Mesothelial cell of epicardium (in vitro differentiated cells): Measurements from ENCODE around the gene P3H2. TPM values are rescaled to one million over a fixed set of nuclear protein-coding genes. Genes with fewer than 3 reads are reported as not detected.
"Not testable (repeated sequence)": the region's sequence is repeated elsewhere in the genome, so short reads cannot be mapped to it uniquely, and the experiment has no call there.

Experiments
- DNase-seq, 2 experiments: peaks; one replicate each; pipeline ENCODE4 v3.0.0; 2021; ENCODE audit warnings: low spot score in 2 of 2; ENCODE audit not compliant: unreplicated experiment in 2 of 2
- H3K27ac Mint-ChIP-seq: 2 replicates; pipeline ENCODE4 v1.8.0; 2021; ENCODE audit warnings: mixed read lengths
- H3K27me3 Mint-ChIP-seq: 2 replicates; pipeline ENCODE4 v1.8.0; 2021; ENCODE audit warnings: low read depth, mixed read lengths
- H3K36me3 Mint-ChIP-seq: 2 replicates; pipeline ENCODE4 v1.8.0; 2021; ENCODE audit warnings: mixed read lengths
- H3K4me1 Mint-ChIP-seq: 2 replicates; pipeline ENCODE4 v1.8.0; 2021; ENCODE audit warnings: mixed read lengths
- H3K4me3 Mint-ChIP-seq: 2 replicates; pipeline ENCODE4 v1.8.0; 2021; ENCODE audit warnings: mild to moderate bottlenecking, moderate library complexity, mixed read lengths
- H3K9me3 Mint-ChIP-seq: 2 replicates; pipeline ENCODE4 v1.8.0; 2021; ENCODE audit warnings: mixed read lengths
- total RNA-seq: library from RNA; stranded (reverse); gene quantifications from 3 replicates; pipeline ENCODE4 v1.2.1, GENCODE V29; 2021
- TF ChIP-seq, protein P1 (sequence below): fragments of 200-600 bp; sonication (generic); IDR thresholded peaks from one replicate; pipeline ENCODE4 v1.5.0; 2021; ENCODE audit warnings: antibody characterized with exemption; ENCODE audit not compliant: unreplicated experiment

P3H2 gene
- total RNA-seq, 1 donor from 2014 or later = 14.8 TPM

DNA sequence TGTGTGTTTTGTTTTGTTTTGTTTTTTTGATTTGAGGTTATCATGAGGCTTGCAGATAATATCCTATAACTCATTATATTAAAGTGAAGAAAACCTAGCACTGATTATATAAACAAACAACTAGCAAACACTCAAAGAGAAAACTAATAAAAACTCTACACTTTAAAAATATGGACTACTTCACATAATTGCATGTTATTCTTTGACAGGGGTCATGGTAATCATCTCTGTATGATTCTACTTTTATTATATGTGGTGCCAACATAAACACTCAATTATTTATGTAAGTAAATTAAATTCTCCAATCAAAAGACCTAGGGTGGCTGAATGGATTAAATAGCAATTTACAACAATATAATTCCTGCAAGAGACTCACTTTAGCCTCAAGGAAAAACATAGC is 44.6 kb upstream of the P3H2 start:
- H3K9me3 Mint-ChIP-seq = peaks cover 18% of the 10 kb centered on the region
- no peak overlapping the region for H3K27ac Mint-ChIP-seq

DNA sequence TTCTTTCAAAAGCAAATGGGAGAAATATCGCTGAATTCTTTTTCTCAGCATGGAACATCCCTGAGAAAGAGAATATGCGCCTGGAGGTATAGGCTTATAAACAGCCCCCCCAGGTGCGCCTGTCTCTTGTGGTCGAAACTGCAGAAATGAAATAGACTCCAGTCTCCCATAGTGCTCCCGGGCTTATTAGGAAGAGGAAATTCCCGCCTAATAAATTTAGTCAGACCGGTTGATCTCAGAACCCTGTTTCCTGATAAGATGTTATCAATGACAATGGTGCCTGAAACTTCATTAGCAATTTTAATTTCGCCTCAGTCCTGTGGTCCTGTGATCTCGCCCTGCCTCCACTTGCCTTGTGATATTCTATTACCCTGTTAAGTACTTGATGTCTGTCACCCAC is 41.3 kb upstream of the P3H2 start:
- H3K4me3 Mint-ChIP-seq, H3K36me3 Mint-ChIP-seq, H3K27ac Mint-ChIP-seq, H3K4me1 Mint-ChIP-seq, H3K27me3 Mint-ChIP-seq, DNase-seq: not testable (repeated sequence)
- H3K9me3 Mint-ChIP-seq = peaks cover 18% of the 10 kb centered on the region

More for the DNA sequence above, 44.6 kb upstream of the P3H2 start:
- H3K4me3 Mint-ChIP-seq = no peak overlapping the region
- TF ChIP-seq, protein P1, sequence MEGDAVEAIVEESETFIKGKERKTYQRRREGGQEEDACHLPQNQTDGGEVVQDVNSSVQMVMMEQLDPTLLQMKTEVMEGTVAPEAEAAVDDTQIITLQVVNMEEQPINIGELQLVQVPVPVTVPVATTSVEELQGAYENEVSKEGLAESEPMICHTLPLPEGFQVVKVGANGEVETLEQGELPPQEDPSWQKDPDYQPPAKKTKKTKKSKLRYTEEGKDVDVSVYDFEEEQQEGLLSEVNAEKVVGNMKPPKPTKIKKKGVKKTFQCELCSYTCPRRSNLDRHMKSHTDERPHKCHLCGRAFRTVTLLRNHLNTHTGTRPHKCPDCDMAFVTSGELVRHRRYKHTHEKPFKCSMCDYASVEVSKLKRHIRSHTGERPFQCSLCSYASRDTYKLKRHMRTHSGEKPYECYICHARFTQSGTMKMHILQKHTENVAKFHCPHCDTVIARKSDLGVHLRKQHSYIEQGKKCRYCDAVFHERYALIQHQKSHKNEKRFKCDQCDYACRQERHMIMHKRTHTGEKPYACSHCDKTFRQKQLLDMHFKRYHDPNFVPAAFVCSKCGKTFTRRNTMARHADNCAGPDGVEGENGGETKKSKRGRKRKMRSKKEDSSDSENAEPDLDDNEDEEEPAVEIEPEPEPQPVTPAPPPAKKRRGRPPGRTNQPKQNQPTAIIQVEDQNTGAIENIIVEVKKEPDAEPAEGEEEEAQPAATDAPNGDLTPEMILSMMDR = no peak
- peaks cover 4% of the 10 kb centered on the region for H3K36me3 Mint-ChIP-seq
- peaks cover 16% of the 10 kb centered on the region for H3K4me1 Mint-ChIP-seq
- H3K27me3 Mint-ChIP-seq = no peaks in the 10 kb centered on the region
- DNase-seq = no peak

DNA sequence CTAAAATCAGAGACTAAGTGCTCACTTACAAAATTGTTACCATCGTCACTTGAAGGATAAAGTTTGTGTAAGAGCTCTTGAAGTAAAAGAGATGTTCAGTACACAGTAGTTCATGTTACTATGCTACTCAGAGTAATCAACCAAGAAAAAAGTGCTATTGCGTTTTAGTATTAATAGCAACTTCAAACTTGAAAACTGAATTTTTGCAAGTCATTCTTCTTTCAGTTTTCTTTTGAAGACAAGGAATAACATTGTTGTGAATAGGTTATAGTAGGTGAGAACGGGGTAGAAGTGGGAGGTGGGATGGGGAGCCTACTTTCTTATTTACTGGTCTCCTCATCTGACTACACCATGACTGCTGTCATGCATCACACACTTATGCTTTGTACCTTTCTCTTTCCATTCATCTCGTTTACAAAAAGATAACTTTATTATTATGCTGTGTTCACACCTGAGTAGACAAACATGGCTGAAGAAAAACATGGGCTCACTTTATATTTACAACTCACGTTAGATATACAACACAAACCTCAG is 39.3 kb upstream of the P3H2 start:
- H3K4me1 Mint-ChIP-seq = no peaks in the 10 kb centered on the region
- H3K9me3 Mint-ChIP-seq = peaks cover 18% of the 10 kb centered on the region
- TF ChIP-seq, protein P1 = no peak
- H3K27me3 Mint-ChIP-seq = no peaks in the 10 kb centered on the region
- H3K36me3 Mint-ChIP-seq = peaks cover 4% of the 10 kb centered on the region
- DNase-seq = no peak
- no peak overlapping the region for H3K4me3 Mint-ChIP-seq
- no peak overlapping the region for H3K27ac Mint-ChIP-seq

DNA sequence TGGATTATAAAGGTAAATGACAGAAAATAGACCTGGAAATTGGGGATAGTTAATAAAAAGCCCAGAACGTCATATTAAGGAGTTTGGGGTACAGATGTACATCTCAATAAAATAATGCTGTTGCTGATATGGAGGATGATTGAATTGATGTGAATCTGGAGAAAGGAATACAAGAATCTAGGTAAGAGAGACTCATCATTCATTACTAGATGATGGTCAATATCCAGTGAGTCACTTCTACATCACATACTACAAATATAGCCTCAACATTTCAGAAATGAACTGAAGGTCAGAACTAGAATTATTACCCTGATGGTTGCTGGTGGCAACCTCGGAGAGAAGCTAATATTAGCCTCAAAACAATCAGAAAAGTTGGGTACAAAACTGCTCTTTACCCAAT is 37.6 kb upstream of the P3H2 start:
- no peak for DNase-seq
- Mint-ChIP-seq H3K9me3 (peaks cover 10% of the 10 kb centered on the region), H3K36me3 (peaks cover under 1% of the 10 kb centered on the region), H3K27ac (no peak overlapping the region), H3K4me3 (no peak overlapping the region), H3K4me1 (no peaks in the 10 kb centered on the region), H3K27me3 (no peaks in the 10 kb centered on the region)
- TF ChIP-seq, protein P1 = no peak

DNA sequence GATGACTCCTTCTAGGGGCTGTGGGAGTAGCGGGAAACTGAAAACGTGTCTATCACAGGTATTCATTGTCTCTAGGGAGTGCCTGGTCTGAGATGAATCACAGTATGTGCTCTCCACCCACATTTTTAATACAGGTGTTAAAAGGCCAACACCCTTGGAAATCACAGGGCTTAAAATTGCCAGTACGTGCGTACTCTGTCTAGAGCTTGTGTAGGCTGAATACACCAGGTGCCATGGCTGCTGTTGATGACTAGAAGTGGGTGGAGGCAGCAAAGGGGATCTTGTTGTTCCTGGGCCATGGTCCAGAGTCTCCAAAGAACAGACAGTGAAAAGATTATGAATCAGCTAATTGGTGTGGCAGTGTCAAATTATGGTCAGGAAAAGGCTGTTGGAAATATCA is 35.1 kb upstream of the P3H2 start:
- H3K36me3 Mint-ChIP-seq = no peaks in the 10 kb centered on the region
- H3K4me1 Mint-ChIP-seq = peaks cover 9% of the 10 kb centered on the region
- no peaks in the 10 kb centered on the region for H3K9me3 Mint-ChIP-seq
- DNase-seq = no peak
- H3K27me3 Mint-ChIP-seq = no peaks in the 10 kb centered on the region
- no peak overlapping the region for H3K4me3 Mint-ChIP-seq
- H3K27ac Mint-ChIP-seq = no peak overlapping the region
- TF ChIP-seq, protein P1 = no peak

DNA sequence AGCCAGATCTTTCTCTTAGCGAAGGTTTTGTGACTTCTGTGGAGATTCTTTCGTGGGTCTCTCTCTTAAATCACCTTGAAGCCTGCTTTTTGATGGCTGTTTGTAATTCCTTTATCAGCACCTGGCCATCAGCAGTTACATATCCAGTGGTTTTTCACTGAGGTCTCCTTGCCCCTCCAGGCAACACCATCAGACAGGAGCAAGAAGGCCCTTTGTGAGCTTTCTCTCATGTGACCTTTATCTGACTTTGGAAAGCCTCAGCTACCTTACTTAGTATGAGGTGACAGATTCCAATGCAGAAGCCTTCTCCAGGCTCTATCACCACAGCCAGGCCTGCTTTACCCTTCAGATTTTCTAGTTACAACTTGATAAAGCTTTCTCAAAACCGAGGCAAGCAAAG is 30.0 kb upstream of the P3H2 start:
- H3K4me1 Mint-ChIP-seq = peaks cover 15% of the 10 kb centered on the region
- no peak overlapping the region for H3K27ac Mint-ChIP-seq
- peaks cover 11% of the 10 kb centered on the region for H3K9me3 Mint-ChIP-seq
- no peaks in the 10 kb centered on the region for H3K27me3 Mint-ChIP-seq
- no peak for DNase-seq
- TF ChIP-seq, protein P1 = no peak
- no peak overlapping the region for H3K4me3 Mint-ChIP-seq
- H3K36me3 Mint-ChIP-seq = peaks cover 2% of the 10 kb centered on the region

DNA sequence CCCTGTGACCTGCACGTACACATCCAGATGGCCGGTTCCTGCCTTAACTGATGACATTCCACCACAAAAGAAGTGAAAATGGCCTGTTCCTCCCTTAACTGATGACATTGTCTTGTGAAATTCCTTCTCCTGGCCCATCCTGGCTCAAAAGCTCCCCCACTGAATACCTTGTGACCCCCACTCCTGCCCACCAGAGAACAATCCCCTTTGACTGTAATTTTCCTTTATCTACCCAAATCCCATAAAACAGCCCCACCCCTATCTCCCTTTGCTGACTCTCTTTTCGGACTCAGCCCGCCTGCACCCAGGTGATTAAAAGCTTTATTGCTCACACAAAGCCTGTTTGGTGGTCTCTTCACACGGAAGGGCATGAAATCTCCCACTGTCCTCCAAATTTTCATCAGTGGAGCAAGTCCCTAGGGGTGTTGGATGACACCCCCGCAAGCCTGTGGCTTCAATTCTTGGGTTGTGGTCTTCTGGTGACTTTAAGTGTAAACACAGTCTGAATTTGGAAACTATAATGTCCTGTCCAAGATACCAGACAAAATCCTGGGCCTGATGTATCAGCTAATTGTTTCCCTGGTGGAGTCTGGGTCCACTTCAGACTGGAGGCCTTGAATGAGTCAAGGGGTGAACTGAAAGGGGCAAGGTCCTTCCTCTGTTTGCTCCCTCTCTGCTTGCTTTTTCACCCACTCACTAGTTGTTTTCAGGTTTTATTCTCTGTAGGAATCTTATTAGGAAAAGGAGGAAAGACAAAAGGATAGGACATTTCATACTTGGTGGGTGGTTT is 29.3 kb upstream of the P3H2 start:
- not testable (repeated sequence) for H3K27me3 Mint-ChIP-seq, H3K36me3 Mint-ChIP-seq, H3K27ac Mint-ChIP-seq, DNase-seq, H3K4me3 Mint-ChIP-seq
- peaks cover 15% of the 10 kb centered on the region for H3K4me1 Mint-ChIP-seq
- H3K9me3 Mint-ChIP-seq = peaks cover 16% of the 10 kb centered on the region

DNA sequence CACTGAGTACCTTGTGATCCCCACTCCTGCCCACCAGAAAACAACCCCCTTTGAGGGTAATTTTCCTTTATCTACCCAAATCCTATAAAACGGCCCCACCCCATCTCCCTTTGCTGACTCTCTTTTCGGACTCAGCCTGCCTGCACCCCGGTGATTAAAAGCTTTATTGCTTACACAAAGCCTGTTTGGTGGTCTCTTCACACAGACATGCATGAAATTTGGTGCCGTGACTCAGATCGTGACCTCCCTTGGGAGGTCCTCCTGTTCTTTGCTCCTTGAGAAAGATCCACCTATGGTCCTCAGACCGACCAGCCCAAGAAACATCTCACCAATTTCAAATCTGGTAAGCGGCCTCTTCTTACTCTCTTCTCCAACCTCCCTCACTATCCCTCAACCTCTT is 24.1 kb upstream of the P3H2 start:
- H3K4me3 Mint-ChIP-seq, DNase-seq, H3K4me1 Mint-ChIP-seq, H3K27ac Mint-ChIP-seq, H3K27me3 Mint-ChIP-seq, H3K36me3 Mint-ChIP-seq: not testable (repeated sequence)
- H3K9me3 Mint-ChIP-seq = peaks cover 22% of the 10 kb centered on the region
